IPS-18a (cell line): ENCODE measurements around the gene FICD.

Experiments
- H3K27ac ChIP-seq: one replicate; pipeline ENCODE4 v1.5.1; 2013; ENCODE audit warnings: low read length
- H3K27me3 ChIP-seq: one replicate; pipeline ENCODE4 v1.6.1; 2013; ENCODE audit warnings: mild to moderate bottlenecking, low read length; ENCODE audit not compliant: control insufficient read depth, insufficient read depth
- H3K36me3 ChIP-seq: one replicate; pipeline ENCODE4 v1.6.1; 2013; ENCODE audit warnings: low read depth, low read length; ENCODE audit not compliant: control insufficient read depth
- H3K4me1 ChIP-seq: one replicate; pipeline ENCODE4 v1.6.1; 2013; ENCODE audit warnings: low read depth, low read length; ENCODE audit not compliant: control insufficient read depth
- H3K4me3 ChIP-seq: one replicate; pipeline ENCODE4 v1.5.1; 2013; ENCODE audit warnings: low read length
- H3K9ac ChIP-seq: one replicate; pipeline ENCODE4 v1.6.1; 2013; ENCODE audit warnings: mild to moderate bottlenecking, low read length, moderate library complexity
- H3K9me3 ChIP-seq: one replicate; pipeline ENCODE4 v1.6.1; 2013; ENCODE audit warnings: low read depth, low read length; ENCODE audit not compliant: control insufficient read depth

FICD gene

DNA sequence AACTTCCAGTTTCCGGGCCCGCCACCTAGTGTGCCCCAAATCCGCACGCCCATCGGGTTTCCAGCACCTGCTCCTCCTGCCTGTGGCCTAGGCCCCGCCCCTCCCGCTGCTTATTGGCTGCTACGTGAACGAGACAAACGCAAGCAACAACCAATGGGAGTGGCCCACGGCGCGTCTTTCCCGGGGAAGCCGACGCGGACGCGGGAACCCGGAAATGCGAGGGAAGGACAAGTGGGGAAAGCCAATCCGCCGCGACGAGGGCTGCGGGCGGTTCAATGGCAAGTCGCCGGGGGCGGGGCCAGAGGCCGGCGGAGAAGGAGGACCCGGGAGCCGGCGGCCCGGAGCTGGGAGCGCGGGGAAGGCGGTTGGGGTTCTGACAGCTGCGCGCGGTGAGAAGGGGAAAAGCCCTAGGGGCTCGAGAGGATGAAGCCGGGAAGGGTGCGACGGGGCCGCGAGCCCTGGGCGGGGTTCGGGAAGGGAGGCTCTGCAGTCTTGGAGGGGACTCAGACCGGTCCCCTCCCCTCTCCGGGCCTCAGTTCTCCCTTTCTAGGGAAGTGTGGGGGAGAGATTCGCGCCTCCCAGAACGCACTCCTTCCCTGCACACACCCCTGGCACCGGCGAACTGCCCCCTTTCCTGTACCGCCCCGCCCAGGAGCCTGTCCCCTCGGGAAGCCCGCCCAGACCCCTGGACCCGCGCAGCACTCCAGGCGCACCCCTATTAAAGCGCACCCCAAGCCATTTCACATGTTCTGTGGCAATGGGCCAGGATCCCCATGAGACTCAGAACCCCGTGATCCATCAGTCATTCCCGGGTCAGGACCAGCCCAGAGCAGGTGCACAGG is at the start of gene FICD:
Gene FICD (plus strand): TSS at position 305 of the 842 bp plus-strand sequence. CDS start 1,696 bp downstream, outside the sequence.
- H3K9me3 ChIP-seq: no peaks in the 10 kb centered on the region
- H3K36me3 ChIP-seq: peaks cover 17% of the 10 kb centered on the region
- H3K27me3 ChIP-seq: no peaks in the 10 kb centered on the region
- H3K27ac ChIP-seq: no peak within 1 kb of the TSS
- H3K9ac ChIP-seq: peak within 1 kb of the TSS; percentile 56
- H3K4me3 ChIP-seq: peak within 1 kb of the TSS; percentile 77
- peaks cover 3% of the 10 kb centered on the region for H3K4me1 ChIP-seq

DNA sequence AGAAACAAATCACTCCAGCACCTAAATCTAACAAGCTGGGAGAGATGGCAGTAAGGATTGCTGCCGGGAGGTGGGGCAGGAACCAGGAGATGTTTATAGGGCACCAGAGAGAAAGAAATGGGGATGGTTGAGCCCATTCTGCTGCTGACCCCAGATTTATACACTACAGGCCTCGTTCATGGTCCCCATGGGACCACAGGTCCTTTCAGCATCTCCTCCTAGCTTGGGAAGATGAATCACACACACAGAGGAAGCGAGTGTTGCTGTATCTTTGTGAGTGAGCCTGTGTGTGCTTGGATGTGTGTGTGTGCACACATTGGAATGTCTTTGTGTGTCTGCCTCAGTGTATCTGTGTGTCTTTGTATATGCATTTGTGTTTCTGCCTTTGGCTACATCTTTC is 49.7 kb upstream of the FICD start:
- Histone ChIP-seq H3K9me3 (no peaks in the 10 kb centered on the region), H3K27me3 (no peaks in the 10 kb centered on the region), H3K4me3 (no peak overlapping the region), H3K4me1 (no peaks in the 10 kb centered on the region), H3K36me3 (no peaks in the 10 kb centered on the region), H3K9ac (no peak overlapping the region), H3K27ac (no peak overlapping the region)

DNA sequence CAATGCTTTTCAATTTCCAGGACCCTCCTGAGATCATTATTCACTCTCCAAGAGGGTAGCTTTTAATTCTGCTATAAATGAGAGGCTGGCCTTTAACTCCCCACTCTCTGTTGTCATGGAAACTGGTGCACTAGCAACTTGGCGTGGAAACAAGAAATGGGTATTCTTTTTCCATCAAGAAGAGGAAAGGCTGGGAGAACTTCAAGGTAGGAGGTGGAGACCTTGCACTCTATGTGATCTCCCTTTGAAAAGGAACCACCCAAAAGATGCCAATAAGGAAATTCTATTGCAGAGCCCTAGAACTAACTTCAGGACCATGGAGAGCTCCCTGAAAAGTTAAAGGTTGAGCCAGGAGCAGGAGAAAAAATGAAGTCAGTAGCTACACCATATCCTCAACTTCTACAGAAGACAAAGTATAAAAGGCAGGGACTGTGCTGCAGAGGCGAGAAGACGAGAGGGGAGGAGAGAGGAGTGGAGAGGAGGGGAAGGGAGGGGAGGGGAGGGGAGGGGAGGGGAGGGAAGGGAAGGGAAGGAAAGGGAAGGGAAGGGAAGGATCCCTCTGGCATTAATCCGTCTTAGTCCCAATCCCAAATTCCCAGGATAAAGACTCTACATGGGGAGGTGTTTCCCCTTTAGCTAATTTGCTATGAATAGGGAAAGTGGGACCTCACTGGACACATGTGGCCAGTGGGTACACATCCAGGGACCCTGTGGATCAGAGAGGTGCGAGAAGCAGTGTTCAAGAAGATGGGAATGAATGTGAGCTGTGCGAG is 46.7 kb upstream of the FICD start:
- no peaks in the 10 kb centered on the region for H3K4me1 ChIP-seq
- H3K4me3 ChIP-seq: no peak overlapping the region
- no peak overlapping the region for H3K27ac ChIP-seq
- H3K9ac ChIP-seq: no peak overlapping the region
- H3K9me3 ChIP-seq: no peaks in the 10 kb centered on the region
- H3K27me3 ChIP-seq: no peaks in the 10 kb centered on the region
- no peaks in the 10 kb centered on the region for H3K36me3 ChIP-seq

DNA sequence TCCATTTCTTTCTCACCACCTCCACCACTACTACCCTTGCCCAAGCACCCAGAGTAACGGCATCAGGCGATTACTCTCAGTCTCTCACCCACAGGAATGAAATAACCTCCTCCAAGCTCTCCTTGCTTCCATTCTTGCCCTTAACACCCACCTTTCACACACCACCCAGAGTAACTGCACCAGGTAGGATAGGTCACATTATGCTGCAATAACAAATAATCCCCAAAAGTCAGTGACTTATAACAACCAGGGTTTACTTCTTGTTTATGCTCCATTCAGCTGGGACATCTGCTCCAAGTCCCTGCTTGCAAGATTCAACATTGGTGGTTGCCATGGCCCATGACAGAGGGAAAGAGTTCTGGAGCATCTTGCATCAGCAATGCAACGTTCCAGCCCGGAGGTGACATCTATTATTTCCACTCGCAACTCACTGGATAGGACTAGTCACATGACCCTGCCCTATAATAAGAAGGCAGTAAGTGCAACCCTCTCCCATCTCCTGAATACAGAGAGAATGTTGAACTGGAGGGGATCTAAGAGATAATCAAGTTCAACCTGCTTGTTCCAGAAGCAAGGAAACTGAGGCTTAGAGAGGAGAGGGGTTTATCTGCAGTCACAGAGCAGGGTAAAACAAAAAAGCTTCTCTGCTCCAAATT is 41.5 kb upstream of the FICD start:
- Histone ChIP-seq H3K9ac (no peak overlapping the region), H3K27ac (no peak overlapping the region), H3K36me3 (no peaks in the 10 kb centered on the region), H3K9me3 (no peaks in the 10 kb centered on the region), H3K27me3 (no peaks in the 10 kb centered on the region), H3K4me1 (no peaks in the 10 kb centered on the region), H3K4me3 (no peak overlapping the region)

DNA sequence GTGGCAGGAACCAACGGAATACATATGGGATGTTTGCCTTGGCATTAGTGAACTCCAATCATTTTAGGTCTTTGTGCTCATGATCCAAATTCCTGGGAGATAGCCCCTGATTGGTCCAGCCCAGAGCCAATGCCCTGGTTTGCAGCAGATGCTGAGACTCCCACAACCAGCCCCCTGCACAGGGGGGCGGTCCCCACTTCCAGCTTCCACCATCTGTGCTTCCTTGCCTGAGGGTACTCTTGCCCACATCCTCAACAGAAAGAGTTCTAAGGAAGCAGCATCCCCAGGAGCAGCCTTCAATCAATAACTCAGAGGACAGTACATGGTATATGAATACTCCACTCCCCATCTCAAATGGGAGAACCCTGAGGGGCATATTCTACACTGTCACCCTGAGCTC is 39.7 kb upstream of the FICD start:
- no peak overlapping the region for H3K27ac ChIP-seq

DNA sequence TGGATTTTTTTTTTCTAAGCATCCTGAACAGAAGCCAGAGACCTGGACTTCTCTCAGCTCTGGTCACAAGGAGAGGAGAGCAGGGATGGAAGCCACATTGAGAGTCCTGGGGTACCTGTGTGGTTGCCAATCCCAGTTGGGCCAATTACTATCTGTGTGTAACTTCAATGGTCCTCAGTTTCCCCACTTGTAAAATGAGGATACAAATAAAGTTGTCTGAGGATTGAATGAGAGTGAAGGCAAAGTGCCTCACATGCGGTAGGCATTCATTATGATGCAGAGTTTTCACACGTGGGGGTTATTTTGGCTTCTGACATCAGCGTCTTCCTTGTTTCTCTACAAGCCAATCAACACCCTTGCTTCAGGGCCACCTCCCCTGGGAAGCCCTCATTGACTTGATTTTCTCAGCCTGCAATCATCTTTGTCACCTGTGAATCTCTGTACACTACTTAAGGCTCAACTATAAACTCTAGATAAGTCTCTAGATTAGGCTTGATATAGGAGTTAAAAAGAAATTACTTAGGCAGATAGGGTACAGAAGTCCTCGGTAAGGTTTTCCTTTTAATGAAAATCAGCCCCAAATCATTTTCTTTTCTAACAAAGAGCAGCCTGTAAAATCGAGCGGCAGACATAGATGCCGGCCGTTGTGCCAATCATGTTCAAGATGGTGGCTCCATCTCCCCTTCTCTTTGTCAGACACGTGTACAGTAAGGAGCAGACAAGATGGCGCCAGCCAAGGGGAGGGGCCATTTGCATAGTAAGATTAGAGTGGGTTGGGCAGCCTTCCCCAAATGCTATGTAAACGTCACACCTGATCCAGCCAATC is 37.8 kb upstream of the FICD start:
- H3K27me3 ChIP-seq: no peaks in the 10 kb centered on the region

More for the DNA sequence above, 39.7 kb upstream of the FICD start:
- Histone ChIP-seq H3K36me3 (no peaks in the 10 kb centered on the region), H3K4me1 (no peaks in the 10 kb centered on the region), H3K27me3 (no peaks in the 10 kb centered on the region), H3K4me3 (no peak overlapping the region), H3K9ac (no peak overlapping the region), H3K9me3 (no peaks in the 10 kb centered on the region)

DNA sequence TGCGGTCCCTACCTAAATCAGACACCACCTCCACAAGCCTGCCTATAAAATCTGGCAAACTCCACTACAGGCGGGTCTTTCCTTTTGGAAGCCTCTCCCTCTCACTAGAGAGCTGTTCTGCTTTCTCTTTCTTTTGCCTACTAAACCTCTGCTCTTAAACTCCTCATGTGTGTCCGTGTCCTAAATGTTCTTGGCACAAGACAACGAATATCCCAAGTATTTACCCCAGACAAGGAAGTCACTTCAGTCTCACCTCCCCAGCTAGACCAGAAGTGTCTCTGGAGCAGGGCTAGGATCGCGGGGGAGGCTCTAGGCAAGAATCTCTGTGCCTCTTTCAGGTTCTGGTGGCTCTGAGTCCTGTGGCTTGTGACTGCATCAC is 37.2 kb upstream of the FICD start:
- no peak overlapping the region for H3K27ac ChIP-seq

More for the DNA sequence above, 37.8 kb upstream of the FICD start:
- H3K4me1 ChIP-seq: no peaks in the 10 kb centered on the region
- H3K9ac ChIP-seq: no peak overlapping the region
- H3K9me3 ChIP-seq: no peaks in the 10 kb centered on the region
- no peak overlapping the region for H3K27ac ChIP-seq
- no peak overlapping the region for H3K4me3 ChIP-seq
- H3K36me3 ChIP-seq: no peaks in the 10 kb centered on the region

DNA sequence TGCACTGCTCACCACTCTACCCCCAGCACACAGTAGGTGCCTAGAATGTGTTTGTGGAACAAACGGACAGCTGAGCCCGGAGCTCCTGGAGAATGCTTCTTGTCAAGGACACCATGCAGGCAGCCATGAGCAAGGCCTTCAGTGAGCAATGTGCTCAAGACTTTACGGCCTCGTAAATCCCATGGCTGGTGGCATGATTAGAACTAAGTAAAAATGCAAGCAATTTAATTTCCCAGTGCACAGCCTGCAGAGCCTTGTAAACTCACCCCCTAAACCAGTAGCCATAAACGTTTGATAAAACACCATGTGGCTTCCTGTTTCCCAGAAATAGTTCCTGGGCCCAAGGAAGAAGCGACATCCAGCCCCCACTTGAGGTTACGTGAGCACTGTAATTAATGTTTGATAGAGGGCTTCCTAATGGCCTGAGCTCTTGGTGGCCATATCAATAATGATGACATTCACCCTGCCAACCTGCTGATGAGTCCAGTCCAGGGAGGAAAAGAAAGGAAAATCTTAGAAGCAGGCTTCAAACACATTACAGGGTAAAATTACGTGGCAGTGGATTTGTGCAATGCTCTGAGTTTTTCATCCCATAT is 36.4 kb upstream of the FICD start:
- Histone ChIP-seq H3K27ac (no peak overlapping the region), H3K9me3 (no peaks in the 10 kb centered on the region), H3K9ac (no peak overlapping the region), H3K27me3 (no peaks in the 10 kb centered on the region), H3K4me1 (no peaks in the 10 kb centered on the region), H3K4me3 (no peak overlapping the region), H3K36me3 (no peaks in the 10 kb centered on the region)

More for the DNA sequence above, 37.2 kb upstream of the FICD start:
- H3K4me1 ChIP-seq: no peaks in the 10 kb centered on the region
- no peaks in the 10 kb centered on the region for H3K9me3 ChIP-seq
- H3K9ac ChIP-seq: no peak overlapping the region
- no peaks in the 10 kb centered on the region for H3K27me3 ChIP-seq
- no peak overlapping the region for H3K4me3 ChIP-seq
- H3K36me3 ChIP-seq: no peaks in the 10 kb centered on the region

DNA sequence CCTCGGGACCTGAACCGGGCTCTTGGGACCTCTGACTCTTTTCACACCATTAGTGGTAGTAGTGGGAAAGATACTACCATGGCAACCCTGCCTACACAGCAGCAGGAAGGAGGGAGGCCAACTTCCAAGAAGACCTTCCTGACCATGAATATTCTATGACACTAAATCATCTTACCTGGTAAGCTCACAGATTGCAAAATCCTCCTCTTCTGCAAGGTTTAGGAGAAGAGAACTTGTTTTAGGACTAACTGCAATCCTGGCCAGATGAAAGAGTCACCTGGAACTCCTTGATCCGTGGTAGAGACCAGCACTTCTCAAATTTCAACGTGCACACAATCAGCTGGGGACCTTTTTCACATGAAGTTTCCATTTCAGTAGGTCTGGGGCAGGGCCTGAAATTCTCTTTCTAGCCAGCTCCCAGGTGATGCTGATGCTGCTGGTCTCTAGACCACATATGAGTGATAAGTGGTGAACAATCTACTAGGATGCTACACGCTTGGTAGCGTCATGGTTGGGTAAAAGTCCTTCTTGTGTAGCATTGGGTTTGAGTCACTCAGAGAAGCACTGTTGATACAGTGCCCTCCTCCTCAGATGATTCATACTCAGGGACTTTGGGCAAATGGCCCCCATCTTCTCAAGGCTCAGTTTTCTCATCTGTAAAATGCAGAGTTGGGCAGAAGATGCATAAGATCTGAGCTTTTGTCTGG is 35.6 kb upstream of the FICD start:
- Histone ChIP-seq H3K4me3 (no peak overlapping the region), H3K36me3 (no peaks in the 10 kb centered on the region), H3K4me1 (no peaks in the 10 kb centered on the region), H3K27me3 (no peaks in the 10 kb centered on the region), H3K9ac (no peak overlapping the region), H3K9me3 (no peaks in the 10 kb centered on the region), H3K27ac (no peak overlapping the region)

DNA sequence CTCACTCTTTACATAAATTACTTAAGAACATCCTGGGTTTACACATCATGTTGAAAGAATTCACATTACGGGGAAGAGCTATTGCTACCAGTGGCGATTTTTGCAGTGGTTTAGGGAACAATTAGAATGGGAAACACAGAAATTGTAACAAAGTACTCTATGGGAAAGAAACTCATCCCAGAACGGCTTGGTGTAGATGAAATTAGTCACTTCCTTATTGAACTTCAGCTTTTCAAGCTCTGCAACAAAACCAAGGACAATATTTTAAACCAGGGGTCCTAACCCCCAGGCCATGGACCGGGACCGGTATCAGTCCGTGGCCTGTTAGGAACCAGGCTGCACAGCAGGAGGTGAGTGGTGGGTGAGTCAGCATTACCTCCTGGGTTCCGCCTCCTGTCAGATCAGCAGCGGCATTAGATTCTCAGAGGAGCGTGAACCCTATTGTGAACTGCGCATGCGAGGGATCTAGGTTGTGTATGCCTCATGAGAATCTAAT is 32.3 kb upstream of the FICD start:
- no peak overlapping the region for H3K9ac ChIP-seq
- H3K36me3 ChIP-seq: no peaks in the 10 kb centered on the region
- H3K4me1 ChIP-seq: no peaks in the 10 kb centered on the region
- no peaks in the 10 kb centered on the region for H3K9me3 ChIP-seq
- H3K27me3 ChIP-seq: no peaks in the 10 kb centered on the region
- no peak overlapping the region for H3K4me3 ChIP-seq
- no peak overlapping the region for H3K27ac ChIP-seq
